Suprapubic skin (tissue), 4 donors: ENCODE results near the gene PSMC6. TPM values are rescaled to one million over a fixed set of nuclear protein-coding genes. Genes with fewer than 3 reads are reported as not detected.
"Not testable (repeated sequence)": the region's sequence is repeated elsewhere in the genome, so short reads cannot be mapped to it uniquely, and the experiment has no call there.

Source experiments
- DNase-seq, 2 donors: peaks; one replicate each; pipeline ENCODE4 v3.0.0-alpha.2; 2019; ENCODE audit warnings: low spot score in 2 of 2
- H3K27ac ChIP-seq: fragments of 200-600 bp; sonication (generic); one replicate; pipeline ENCODE4 v1.5.1; 2019
- H3K27me3 ChIP-seq: fragments of 200-600 bp; sonication (generic); one replicate; pipeline ENCODE4 v1.5.1; 2019
- H3K36me3 ChIP-seq: fragments of 200-600 bp; sonication (generic); one replicate; pipeline ENCODE4 v1.5.1; 2019
- H3K4me1 ChIP-seq: fragments of 200-600 bp; sonication (generic); one replicate; pipeline ENCODE4 v1.5.1; 2019
- H3K4me3 ChIP-seq: fragments of 200-600 bp; sonication (generic); one replicate; pipeline ENCODE4 v1.5.1; 2019; ENCODE audit warnings: mild to moderate bottlenecking
- H3K9me3 ChIP-seq: fragments of 200-600 bp; sonication (generic); one replicate; pipeline ENCODE4 v1.5.1; 2019
- EP300 ChIP-seq: sonication (generic); formaldehyde crosslinking; IDR thresholded peaks from one replicate; pipeline ENCODE4 v1.6.1; 2017; ENCODE audit warnings: antibody characterized with exemption
- POLR2A ChIP-seq, 2 donors: fragments of 450-650 bp; IDR thresholded peaks; one replicate each; pipeline ENCODE4 v1.6.1; 2017; ENCODE audit warnings: antibody characterized with exemption in 2 of 2, mild to moderate bottlenecking in 2 of 2, moderate library complexity in 2 of 2
- POLR2AphosphoS5 ChIP-seq, 3 donors: sonication (generic); formaldehyde crosslinking; IDR thresholded peaks; one replicate each; pipeline ENCODE4 v1.6.1; 2017; ENCODE audit warnings: antibody characterized with exemption in 3 of 3
- WGBS: methylation state at CpG from one replicate; pipeline ENCODE4 v1.1.5; 2018; 5-methylcytosine and 5-hydroxymethylcytosine counted together
- total RNA-seq, 4 donors: library from RNA; depleted of rRNA; stranded (reverse); fragments of >200 nt; gene quantifications; one replicate each; pipeline ENCODE4 v1.1.0, GENCODE V29; 2016
- TF ChIP-seq, protein P1 (sequence below), 2 donors: fragments of 200-600 bp in 1 of 2; fragments of 450-650 bp in 1 of 2; sonication (generic) in 1 of 2; IDR thresholded peaks; one replicate each; pipeline ENCODE4 v1.5.1; 2016 to 2019; ENCODE audit warnings: antibody characterized with exemption in 2 of 2, mild to moderate bottlenecking in 1 of 2, moderate library complexity in 1 of 2

Gene PSMC6
- total RNA-seq, 4 donors from 2014 or later = 53.8 to 78.1 (median 67.1) TPM

DNA sequence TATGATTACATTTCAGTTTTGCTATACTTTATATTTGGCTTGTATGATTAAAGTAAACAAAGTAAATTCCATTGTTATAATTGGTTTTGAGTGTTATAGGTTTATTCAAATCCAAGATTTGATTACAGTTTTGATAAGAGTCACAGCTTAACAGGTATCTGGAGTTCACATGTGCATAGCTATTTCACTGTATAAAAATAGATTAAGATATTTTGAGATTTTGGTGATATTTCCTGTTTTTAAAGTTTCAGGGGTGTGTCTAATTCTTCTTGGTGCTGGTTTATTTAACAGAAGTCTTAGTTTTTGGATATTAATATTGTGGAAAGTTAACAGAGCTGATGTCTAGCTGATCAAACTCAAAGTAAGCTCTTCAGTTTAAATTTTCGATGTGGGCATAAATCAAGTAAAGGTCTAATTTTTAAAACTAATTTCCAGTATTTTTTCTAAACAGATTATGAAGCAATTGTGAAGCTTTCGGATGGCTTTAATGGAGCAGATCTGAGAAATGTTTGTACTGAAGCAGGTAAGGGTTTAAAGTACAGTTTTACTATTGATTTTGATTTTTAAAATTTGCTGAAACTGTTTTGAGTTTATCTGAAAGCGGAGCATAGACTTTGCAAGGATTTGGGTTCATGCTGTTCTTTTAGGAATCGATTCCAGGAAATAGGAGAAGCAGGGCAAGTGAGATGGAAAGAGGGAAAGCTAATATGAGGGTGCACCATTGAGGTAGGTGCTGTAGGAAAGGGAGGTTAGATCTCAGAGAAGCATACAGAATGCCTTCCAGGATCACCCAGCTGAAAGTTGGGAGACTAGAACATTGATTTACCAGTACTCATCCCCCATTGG lies 16.7 kb downstream of the PSMC6 start:
- WGBS = 95% methylated on average over 4 of the region's 4 CpGs
- no peak overlapping the region for H3K27ac ChIP-seq
- no peaks in the 10 kb centered on the region for H3K27me3 ChIP-seq
- no peak overlapping the region for H3K4me3 ChIP-seq
- H3K9me3 ChIP-seq = no peaks in the 10 kb centered on the region
- no peak for DNase-seq
- TF ChIP-seq EP300 = no peak
- no peak for TF ChIP-seq POLR2A (IDR thresholded peaks at IDR 0.05)
- TF ChIP-seq, protein P1, sequence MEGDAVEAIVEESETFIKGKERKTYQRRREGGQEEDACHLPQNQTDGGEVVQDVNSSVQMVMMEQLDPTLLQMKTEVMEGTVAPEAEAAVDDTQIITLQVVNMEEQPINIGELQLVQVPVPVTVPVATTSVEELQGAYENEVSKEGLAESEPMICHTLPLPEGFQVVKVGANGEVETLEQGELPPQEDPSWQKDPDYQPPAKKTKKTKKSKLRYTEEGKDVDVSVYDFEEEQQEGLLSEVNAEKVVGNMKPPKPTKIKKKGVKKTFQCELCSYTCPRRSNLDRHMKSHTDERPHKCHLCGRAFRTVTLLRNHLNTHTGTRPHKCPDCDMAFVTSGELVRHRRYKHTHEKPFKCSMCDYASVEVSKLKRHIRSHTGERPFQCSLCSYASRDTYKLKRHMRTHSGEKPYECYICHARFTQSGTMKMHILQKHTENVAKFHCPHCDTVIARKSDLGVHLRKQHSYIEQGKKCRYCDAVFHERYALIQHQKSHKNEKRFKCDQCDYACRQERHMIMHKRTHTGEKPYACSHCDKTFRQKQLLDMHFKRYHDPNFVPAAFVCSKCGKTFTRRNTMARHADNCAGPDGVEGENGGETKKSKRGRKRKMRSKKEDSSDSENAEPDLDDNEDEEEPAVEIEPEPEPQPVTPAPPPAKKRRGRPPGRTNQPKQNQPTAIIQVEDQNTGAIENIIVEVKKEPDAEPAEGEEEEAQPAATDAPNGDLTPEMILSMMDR (IDR thresholded peaks at IDR 0.05) = no peak
- no peak for TF ChIP-seq POLR2AphosphoS5 (IDR thresholded peaks at IDR 0.05)
- no peaks in the 10 kb centered on the region for H3K4me1 ChIP-seq
- H3K36me3 ChIP-seq = peaks cover 79% of the 10 kb centered on the region

DNA sequence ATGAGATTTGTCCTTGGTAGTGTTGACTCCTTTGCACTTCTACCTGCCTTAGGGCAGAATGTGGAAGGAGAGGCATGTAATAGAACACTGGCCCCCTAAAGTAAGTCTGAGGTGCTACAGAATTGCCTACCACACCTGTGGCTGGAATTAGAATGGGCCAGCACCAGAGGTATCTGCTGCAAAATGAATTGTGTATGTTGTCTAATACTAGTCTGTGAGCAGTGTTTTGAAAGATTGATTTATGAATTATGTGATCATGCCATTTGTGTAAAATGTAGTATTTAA lies 17.3 kb downstream of the PSMC6 start:
- Histone ChIP-seq H3K36me3 (peaks cover 75% of the 10 kb centered on the region), H3K4me3 (no peak overlapping the region), H3K27me3 (no peaks in the 10 kb centered on the region), H3K27ac (no peak overlapping the region), H3K4me1 (no peaks in the 10 kb centered on the region), H3K9me3 (no peaks in the 10 kb centered on the region)
- TF ChIP-seq EP300 = no peak
- TF ChIP-seq POLR2AphosphoS5 (IDR thresholded peaks at IDR 0.05) = no peak
- no peak for TF ChIP-seq POLR2A (IDR thresholded peaks at IDR 0.05)
- DNase-seq = no peak

DNA sequence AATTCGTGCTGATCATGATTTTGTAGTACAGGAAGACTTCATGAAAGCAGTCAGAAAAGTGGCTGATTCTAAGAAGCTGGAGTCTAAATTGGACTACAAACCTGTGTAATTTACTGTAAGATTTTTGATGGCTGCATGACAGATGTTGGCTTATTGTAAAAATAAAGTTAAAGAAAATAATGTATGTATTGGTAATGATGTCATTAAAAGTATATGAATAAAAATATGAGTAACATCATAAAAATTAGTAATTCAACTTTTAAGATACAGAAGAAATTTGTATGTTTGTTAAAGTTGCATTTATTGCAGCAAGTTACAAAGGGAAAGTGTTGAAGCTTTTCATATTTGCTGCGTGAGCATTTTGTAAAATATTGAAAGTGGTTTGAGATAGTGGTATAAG lies 20.5 kb downstream of the PSMC6 start:
- H3K27me3 ChIP-seq, H3K27ac ChIP-seq, H3K4me3 ChIP-seq, DNase-seq, H3K9me3 ChIP-seq: not testable (repeated sequence)
- H3K36me3 ChIP-seq = peaks cover 47% of the 10 kb centered on the region
- WGBS = 96% methylated on average over 2 of the region's 2 CpGs
- peaks cover 12% of the 10 kb centered on the region for H3K4me1 ChIP-seq

DNA sequence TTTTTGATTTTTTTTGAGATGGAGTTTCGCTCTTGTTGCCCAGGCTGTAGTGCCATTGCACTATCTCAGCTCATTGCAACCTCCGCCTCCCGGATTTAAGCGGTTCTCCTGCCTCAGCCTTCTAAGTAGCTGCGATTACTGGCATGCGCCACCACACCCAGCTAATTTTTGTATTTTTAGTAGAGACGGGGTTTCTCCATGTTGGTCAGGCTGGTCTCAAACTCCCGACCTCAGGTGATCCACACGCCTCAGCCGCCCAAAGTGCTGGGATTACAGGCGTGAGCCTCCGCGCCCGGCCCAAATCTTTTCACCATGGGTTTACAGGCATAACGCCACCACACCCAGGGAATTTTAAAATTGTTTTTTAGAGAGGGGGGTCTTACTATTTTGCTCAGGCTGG lies 22.0 kb downstream of the PSMC6 start:
- WGBS = 94% methylated on average over 15 of the region's 15 CpGs
- not testable (repeated sequence) for H3K27ac ChIP-seq
- H3K36me3 ChIP-seq = peaks cover 34% of the 10 kb centered on the region

DNA sequence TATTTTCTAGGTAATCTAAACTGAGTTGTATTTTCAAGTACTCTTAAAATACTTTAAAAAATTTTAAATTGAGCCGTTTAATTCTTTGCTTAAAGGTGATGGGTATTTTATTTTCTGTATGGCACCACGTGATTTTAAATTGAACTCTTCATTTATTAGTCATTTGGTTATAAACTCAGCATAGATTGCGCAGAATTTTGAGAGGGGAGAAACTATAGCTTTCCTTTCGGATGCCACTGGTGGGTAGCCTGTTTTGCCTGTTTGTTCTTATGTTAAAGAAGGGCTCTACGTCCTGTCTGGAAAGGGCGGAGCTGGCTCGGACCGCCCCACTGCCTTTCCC lies 22.6 kb downstream of the PSMC6 start:
- Histone ChIP-seq H3K27ac (peak overlapping the region; percentile 72), H3K4me1 (peaks cover 12% of the 10 kb centered on the region), H3K4me3 (peak overlapping the region; percentile 77), H3K27me3 (no peaks in the 10 kb centered on the region), H3K9me3 (no peaks in the 10 kb centered on the region), H3K36me3 (peaks cover 29% of the 10 kb centered on the region)
- 2% methylated on average over 8 of the region's 8 CpGs for WGBS
- TF ChIP-seq POLR2AphosphoS5 (IDR thresholded peaks at IDR 0.05) (no peak), POLR2A (IDR thresholded peaks at IDR 0.05) (no peak), EP300 (no peak)
- TF ChIP-seq, protein P1 (IDR thresholded peaks at IDR 0.05) = no peak
- DNase-seq = no peak

More for the DNA sequence above, 22.0 kb downstream of the PSMC6 start:
- DNase-seq, H3K27me3 ChIP-seq, H3K9me3 ChIP-seq: not testable (repeated sequence)
- Histone ChIP-seq H3K4me1 (peaks cover 12% of the 10 kb centered on the region), H3K4me3 (peak overlapping the region; percentile 77)

DNA sequence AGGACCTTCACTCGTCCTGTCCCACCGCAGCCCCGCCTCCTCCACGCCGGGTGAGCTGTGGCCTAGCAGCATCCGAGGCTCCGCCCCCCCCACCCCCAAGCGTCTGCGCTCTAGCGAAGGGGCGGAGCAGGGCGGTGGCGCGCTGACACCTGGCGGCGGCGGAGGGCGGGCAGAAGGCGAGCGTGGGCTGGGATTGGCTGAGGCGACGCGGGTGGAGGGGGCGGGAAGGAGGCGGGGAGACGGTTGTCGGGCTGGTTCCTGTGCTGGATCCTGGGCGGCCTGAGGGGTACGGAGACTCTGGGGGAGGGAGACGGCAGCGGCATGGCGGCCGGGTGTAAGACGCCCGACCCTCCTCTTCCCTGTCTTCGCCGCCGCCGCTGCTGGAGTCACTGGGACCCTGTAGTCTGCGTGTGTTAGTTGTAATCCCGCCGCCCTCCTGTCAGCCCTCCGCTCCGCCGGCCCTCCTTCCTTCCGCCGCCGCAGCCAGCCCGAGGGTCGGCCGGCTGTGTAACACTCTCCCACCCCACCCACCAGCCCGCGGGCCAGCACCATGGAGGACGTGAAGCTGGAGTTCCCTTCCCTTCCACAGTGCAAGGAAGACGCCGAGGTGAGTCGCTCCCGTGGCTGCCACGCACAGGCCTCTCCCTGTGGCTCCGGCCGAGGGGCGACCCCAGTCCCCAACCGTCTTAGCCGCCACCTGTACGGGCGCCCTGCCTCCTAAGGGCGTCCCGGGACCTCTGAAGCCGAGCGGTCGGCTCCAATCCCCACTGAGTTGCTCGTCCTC lies 23.1 kb downstream of the PSMC6 start, which contains the start of gene STYX:
TSS of gene STYX (plus strand) at position 242 of the 784 bp plus-strand sequence. CDS start at position 551, 309 bp downstream.
- Histone ChIP-seq H3K9me3 (no peaks in the 10 kb centered on the region), H3K27ac (peak within 1 kb of the TSS; percentile 72), H3K36me3 (peaks cover 24% of the 10 kb centered on the region), H3K4me1 (peaks cover 12% of the 10 kb centered on the region), H3K27me3 (no peaks in the 10 kb centered on the region), H3K4me3 (peak within 1 kb of the TSS; percentile 77)
- WGBS = 0% methylated on average over 45 of the region's 72 CpGs
- peak; percentile 99 for DNase-seq
- TF ChIP-seq, protein P1 (IDR thresholded peaks at IDR 0.05) = peak in 1 of 2 donors; percentile 37
- no peak for TF ChIP-seq EP300
- TF ChIP-seq POLR2AphosphoS5 (IDR thresholded peaks at IDR 0.05) = no peak
- TF ChIP-seq POLR2A (IDR thresholded peaks at IDR 0.05) = peak in 1 of 2 donors; percentile 63
